Measurements from ENCODE around the gene PTPRE.
"Not testable (repeated sequence)": the region's sequence is repeated elsewhere in the genome, so short reads cannot be mapped to it uniquely, and the experiment has no call there.

Gene PTPRE

GRCh38 chr10:127983344-127984100 lies 76.6 kb downstream of the PTPRE start:
- DNase-seq, result no peak
- Histone ChIP-seq H3K27ac (no peak overlapping the region), H3K4me3 (ENCODE audit: low read depth, low read length) (no peak overlapping the region), H3K27me3 (ENCODE audit: insufficient read depth, low read depth, severe bottlenecking) (no peaks in the 10 kb centered on the region), H3K9me3 (ENCODE audit: severe bottlenecking) (peaks cover 11% of the 10 kb centered on the region), H3K36me3 (no peaks in the 10 kb centered on the region)
- TF ChIP-seq, protein P1, sequence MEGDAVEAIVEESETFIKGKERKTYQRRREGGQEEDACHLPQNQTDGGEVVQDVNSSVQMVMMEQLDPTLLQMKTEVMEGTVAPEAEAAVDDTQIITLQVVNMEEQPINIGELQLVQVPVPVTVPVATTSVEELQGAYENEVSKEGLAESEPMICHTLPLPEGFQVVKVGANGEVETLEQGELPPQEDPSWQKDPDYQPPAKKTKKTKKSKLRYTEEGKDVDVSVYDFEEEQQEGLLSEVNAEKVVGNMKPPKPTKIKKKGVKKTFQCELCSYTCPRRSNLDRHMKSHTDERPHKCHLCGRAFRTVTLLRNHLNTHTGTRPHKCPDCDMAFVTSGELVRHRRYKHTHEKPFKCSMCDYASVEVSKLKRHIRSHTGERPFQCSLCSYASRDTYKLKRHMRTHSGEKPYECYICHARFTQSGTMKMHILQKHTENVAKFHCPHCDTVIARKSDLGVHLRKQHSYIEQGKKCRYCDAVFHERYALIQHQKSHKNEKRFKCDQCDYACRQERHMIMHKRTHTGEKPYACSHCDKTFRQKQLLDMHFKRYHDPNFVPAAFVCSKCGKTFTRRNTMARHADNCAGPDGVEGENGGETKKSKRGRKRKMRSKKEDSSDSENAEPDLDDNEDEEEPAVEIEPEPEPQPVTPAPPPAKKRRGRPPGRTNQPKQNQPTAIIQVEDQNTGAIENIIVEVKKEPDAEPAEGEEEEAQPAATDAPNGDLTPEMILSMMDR (IDR thresholded peaks at IDR 0.05; ENCODE audit: low read depth, low read length), result no peak

DNA sequence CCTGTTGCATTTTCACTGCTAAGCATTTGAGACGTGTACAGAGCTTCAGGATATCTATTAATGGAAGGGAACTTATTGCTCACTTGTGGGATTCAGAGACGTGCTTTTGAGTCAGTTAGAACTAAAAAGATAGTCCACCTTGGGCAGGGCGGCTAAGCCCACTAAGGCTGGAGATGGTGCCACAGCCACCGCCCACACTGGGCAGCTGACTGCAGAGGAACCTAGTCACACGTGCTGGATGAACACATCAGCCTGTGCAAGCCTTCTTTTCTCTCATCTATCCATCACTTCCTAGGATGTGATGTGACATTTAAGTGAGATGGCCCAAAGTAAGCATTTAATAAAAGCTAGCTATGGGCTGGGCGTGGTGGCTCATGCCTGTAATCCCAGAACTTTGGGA lies 78.0 kb downstream of the PTPRE start:
- Histone ChIP-seq H3K36me3 (no peaks in the 10 kb centered on the region), H3K4me3 (ENCODE audit: low read depth, low read length) (no peak overlapping the region), H3K9me3 (ENCODE audit: severe bottlenecking) (peaks cover 6% of the 10 kb centered on the region), H3K27me3 (ENCODE audit: insufficient read depth, low read depth, severe bottlenecking) (no peaks in the 10 kb centered on the region), H3K27ac (no peak overlapping the region)
- TF ChIP-seq, protein P1 (IDR thresholded peaks at IDR 0.05; ENCODE audit: low read depth, low read length), result no peak
- no peak for DNase-seq

DNA sequence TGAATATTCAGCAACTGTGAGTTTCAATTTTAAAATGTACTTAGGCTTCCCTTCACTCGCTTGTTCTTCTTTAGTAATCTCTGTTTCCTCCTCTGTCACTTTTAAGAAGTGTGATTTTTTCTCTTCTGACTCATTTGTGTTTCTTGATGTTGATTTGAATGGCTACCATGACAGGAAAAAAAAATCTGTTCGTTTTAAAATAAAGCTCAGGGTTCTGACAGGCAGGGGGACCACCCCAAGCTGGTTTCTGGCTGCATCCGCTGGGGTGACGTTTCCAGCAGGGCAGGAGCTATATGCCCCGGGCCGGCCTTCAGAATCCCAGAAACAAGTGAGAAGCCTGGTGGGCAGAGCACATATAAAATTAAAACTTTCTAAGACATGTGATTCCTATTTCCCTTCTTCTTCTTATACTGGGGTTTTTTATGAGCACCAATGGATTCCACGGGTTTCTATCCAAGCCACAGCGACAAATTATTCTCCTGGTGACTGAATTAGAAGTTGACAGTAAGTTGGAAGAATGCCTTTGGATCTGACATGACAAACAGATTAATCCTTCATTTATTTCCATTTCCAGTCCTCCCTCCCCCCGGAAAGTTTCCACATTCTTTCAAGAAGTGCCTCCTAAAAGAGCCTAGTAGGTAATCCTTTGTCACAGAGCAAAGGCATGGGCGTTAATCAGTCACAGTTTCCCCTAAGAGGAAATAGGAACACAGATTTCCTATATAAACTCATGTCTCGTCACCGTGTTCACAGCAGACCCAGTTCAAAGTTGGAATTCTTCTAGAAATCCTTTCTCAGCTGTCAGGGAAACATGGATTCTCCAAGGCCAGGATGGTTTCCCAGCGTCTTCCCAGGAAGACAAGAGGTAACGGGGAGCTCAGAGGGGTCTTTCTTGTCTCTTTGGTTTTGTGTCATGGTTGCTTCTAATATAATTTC lies 79.9 kb downstream of the PTPRE start:
- no peaks in the 10 kb centered on the region for H3K36me3 ChIP-seq
- H3K27me3 ChIP-seq (ENCODE audit: insufficient read depth, low read depth, severe bottlenecking), result no peaks in the 10 kb centered on the region
- no peak for DNase-seq
- H3K4me3 ChIP-seq (ENCODE audit: low read depth, low read length), result no peak overlapping the region
- no peaks in the 10 kb centered on the region for H3K9me3 ChIP-seq (ENCODE audit: severe bottlenecking)
- TF ChIP-seq, protein P1 (IDR thresholded peaks at IDR 0.05; ENCODE audit: low read depth, low read length), result no peak
- H3K27ac ChIP-seq, result no peak overlapping the region

GRCh38 chr10:127987467-127988380 lies 80.8 kb downstream of the PTPRE start:
- no peak overlapping the region for H3K4me3 ChIP-seq (ENCODE audit: low read depth, low read length)
- no peak for DNase-seq
- H3K36me3 ChIP-seq, result no peaks in the 10 kb centered on the region
- H3K27ac ChIP-seq, result no peak overlapping the region
- no peaks in the 10 kb centered on the region for H3K27me3 ChIP-seq (ENCODE audit: insufficient read depth, low read depth, severe bottlenecking)
- TF ChIP-seq, protein P1 (IDR thresholded peaks at IDR 0.05; ENCODE audit: low read depth, low read length), result no peak
- H3K9me3 ChIP-seq (ENCODE audit: severe bottlenecking), result no peaks in the 10 kb centered on the region

- Histone ChIP-seq H3K4me3 (ENCODE audit: low read depth, low read length) (no peak overlapping the region), H3K27ac (no peak overlapping the region), H3K9me3 (ENCODE audit: severe bottlenecking) (no peaks in the 10 kb centered on the region), H3K36me3 (no peaks in the 10 kb centered on the region), H3K27me3 (ENCODE audit: insufficient read depth, low read depth, severe bottlenecking) (no peaks in the 10 kb centered on the region)
- no peak for DNase-seq
- TF ChIP-seq, protein P1 (IDR thresholded peaks at IDR 0.05; ENCODE audit: low read depth, low read length), result no peak
Observed at GRCh38 chr10:127989481-127990012, 82.6 kb downstream of the PTPRE start.

DNA sequence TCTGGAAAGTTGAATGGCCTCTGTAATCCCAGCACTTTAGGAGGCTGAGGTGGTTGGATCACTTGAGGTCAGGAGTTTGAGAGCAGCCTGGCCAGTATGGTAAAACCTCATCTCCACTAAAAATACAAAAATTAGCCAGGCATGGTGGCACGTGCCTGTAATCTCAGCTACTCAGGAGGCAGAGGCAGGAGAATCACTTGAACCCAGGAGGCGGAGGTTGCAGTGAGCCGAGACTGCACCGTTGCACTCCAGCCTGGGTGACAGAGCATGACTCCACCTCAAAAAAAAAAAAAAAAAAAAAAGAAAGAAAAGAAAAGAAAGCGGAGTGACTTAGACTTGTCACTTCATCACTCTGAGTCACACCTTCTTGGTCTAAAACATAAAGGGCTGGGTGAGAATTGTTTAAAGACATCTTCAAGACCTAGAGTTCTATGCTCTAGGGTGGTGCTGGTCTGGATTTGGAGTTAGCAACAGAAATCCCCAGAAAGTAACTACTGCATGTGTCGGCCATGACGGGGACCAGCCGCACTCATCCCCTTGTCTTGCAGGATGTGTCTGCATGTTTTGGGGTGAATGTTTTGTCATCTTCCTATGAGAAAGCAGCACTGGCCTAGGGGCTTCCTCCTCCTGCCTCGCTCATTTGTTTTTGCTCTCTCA lies 83.4 kb downstream of the PTPRE start:
- not testable (repeated sequence) for DNase-seq; H3K9me3 ChIP-seq (ENCODE audit: severe bottlenecking); H3K27ac ChIP-seq; H3K36me3 ChIP-seq; H3K4me3 ChIP-seq (ENCODE audit: low read depth, low read length); H3K27me3 ChIP-seq (ENCODE audit: insufficient read depth, low read depth, severe bottlenecking)
